ENCODE measurements around the gene SOD3.

DNA sequence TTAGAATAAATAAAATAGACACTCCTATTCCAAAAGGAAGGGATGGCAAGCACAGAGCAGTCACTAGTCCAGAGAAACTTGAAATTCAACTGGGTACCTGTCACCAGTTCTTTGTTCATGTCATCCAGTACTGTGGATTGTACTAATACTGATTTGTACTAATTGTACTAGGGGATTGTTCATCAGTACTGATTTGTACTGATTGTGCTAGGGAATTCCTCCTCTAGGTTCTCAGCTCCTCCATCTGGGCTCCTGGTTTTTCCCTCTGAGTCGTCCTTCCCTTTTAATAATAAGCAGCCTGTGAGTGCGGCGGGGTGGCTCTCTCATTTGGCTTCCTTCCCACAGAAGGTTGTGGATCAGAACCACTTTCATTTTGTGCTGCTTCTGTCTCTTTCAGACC, 31.0 kb upstream of the SOD3 start:
- TF ChIP-seq, protein P1, sequence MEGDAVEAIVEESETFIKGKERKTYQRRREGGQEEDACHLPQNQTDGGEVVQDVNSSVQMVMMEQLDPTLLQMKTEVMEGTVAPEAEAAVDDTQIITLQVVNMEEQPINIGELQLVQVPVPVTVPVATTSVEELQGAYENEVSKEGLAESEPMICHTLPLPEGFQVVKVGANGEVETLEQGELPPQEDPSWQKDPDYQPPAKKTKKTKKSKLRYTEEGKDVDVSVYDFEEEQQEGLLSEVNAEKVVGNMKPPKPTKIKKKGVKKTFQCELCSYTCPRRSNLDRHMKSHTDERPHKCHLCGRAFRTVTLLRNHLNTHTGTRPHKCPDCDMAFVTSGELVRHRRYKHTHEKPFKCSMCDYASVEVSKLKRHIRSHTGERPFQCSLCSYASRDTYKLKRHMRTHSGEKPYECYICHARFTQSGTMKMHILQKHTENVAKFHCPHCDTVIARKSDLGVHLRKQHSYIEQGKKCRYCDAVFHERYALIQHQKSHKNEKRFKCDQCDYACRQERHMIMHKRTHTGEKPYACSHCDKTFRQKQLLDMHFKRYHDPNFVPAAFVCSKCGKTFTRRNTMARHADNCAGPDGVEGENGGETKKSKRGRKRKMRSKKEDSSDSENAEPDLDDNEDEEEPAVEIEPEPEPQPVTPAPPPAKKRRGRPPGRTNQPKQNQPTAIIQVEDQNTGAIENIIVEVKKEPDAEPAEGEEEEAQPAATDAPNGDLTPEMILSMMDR (conservative IDR thresholded peaks at IDR 0.05 in 1 of 2, IDR thresholded peaks at IDR 0.05 in 1 of 2; ENCODE audit: low read depth in 1 of 2, low read length in 2 of 2): no peak
- TF ChIP-seq EZH2 (IDR thresholded peaks at IDR 0.05; ENCODE audit: low read length, missing control alignments): no peak
